SIG-M5 (cell line): ENCODE data around the gene AADACL2.
"Not testable (repeated sequence)": the region's sequence is repeated elsewhere in the genome, so short reads cannot be mapped to it uniquely, and the experiment has no call there.

ENCODE experiments used
- DNase-seq: peaks from one replicate; lab custom pipeline; 2025; lab: John Stamatoyannopoulos, UW

AADACL2 gene

DNA sequence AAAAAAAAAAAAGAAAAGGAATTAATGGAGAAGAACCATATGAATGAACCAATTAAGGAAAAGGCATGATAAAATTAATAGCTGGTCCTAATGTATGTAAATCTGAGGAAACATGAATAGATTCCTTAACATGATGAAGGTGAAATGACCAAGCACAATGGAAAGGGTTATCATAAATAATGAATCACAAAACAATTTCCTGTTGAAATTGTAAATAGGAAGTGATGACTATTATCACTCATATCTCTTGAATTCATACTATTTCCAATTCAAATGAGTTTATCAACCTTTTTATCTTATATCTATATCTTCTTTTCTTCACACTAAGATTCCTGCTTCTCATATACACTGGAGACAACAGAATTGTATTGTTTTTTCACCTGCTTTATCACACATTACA, 32.0 kb downstream of the AADACL2 start:
- DNase-seq: no peak

DNA sequence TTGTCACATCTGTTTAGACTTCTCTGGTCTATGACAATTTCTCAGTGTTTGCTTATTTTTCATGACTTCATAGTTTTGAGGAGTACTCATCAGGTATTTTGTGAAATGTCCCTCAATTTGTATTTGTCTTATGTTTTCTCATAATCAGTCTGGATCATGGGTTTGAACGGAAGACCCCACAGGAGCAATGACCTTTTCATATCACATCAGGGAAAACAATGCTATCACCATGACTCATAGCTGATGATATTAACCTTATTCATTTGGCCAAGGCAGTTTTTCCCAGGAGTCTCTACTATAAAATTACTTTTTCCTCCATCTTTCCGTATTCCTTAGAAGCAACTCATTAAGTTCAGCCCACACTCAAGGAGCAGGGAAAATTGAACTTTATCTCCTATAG, 32.7 kb downstream of the AADACL2 start:
- DNase-seq: no peak

- no peak for DNase-seq
Measured at GRCh38 chr3:151768393-151768930, 34.7 kb downstream of the AADACL2 start.

DNA sequence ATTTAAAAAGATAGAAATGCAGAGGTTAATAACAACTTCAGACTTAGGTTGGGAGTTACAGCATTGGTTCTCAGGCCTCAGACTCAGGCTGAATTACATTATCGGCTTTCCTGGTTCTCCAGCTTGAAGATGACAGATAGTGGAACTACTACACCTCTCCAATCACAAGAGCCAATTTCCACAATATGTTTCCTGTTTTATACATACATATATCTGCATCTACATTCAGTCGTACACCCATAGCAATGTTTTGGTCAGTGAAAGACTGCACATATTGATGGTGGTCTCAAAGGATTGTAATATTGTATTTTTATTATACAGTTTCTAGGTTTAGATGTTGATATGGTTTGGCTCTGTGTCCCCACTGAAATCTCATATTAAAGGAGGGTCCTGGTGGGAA, 35.4 kb downstream of the AADACL2 start:
- no peak for DNase-seq

GRCh38 chr3:151770956-151771355, 37.2 kb downstream of the AADACL2 start:
- DNase-seq: no peak

- DNase-seq: no peak
Measured at GRCh38 chr3:151772825-151773480, 39.2 kb downstream of the AADACL2 start.

- DNase-seq: no peak
Measured at GRCh38 chr3:151774235-151774634, 40.5 kb downstream of the AADACL2 start.

GRCh38 chr3:151774910-151775309, 41.2 kb downstream of the AADACL2 start:
- no peak for DNase-seq

DNA sequence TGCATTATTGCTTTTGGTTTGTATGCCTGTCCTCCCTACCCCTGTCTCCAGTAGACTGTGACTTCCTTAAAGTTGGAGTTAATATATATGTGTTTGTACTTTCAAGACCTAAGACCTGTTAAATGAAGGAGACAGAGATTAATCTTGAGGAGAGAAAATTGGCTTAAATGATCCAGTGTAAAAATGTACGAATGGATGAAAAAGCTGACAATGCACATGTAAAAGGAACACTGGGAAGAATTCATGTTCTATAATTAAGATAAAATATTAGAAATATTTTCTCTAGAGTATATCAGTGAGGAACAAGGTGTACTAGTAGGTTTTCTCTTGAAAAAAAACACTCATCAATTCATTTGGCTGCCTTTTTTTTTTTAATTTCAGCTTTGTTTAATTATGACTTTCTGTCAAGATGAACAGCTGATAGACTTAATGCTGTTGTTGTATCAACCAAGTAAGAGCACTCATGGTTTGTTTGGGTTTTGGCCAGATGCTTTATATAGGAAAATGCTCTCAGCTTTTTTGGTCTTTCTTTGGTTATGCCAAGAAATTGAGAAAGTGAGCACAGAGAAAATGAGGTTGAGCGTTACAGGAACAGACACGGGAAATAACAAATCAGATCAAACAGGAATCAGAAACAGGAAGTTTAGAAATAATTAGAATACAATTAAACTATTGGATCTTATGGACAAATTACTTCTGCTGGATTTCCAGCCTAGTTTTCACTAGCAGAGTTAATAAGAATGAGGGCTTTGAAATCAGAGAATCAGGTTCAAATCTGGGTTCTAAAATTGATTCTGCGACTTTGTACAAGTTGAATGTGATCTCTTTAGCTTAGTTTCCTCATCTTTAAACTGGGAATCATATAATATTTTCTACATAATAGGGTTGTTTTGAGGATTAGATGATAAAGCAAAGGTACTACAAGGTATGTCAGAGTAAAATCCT, 41.9 kb downstream of the AADACL2 start:
- no peak for DNase-seq

DNA sequence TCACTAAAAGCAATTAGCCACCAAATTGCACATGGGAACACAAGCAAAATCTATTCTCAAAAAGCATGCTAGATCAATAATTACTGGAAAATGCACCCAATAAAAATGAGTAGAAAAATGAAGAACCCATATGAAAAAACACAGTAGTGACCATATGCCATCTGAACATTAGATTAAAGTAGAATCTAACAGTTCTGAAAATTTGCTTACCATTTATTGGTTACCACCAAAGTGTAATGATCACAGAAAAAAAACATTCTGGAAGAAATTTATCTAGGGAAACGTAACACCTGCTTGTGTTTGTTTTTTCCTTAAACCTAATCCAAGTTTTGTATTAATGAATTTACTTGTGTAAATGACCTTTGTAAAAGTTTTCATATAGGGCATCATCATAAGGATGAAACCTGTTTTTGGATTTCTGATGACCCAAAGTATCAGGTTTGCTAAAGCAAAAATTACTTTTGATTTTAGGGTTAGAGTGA, 42.6 kb downstream of the AADACL2 start:
- no peak for DNase-seq

GRCh38 chr3:151777880-151778279, 44.2 kb downstream of the AADACL2 start:
- DNase-seq: no peak

GRCh38 chr3:151787626-151788025, 53.9 kb downstream of the AADACL2 start:
- DNase-seq: no peak

- no peak for DNase-seq
Measured at GRCh38 chr3:151788401-151788800, 54.7 kb downstream of the AADACL2 start.

GRCh38 chr3:151789853-151790463, 56.2 kb downstream of the AADACL2 start:
- DNase-seq: no peak

DNA sequence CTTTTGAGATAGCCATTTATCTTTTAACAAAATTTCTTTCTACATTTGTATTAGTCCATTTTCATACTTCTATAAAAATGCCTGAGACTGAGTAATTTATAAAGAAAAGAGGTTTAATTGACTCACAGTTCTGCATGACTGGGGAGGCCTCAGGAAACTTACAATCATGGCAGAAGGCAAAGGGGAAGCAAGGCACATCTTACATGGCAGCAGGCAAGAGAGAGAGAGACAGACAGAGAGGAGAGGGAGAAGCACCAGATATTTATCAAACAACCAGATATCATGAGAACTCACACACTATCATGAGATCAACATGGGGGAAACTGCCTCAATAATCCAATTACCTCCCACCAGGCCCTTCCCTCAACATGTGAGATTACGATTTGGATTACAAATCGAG, 57.0 kb downstream of the AADACL2 start:
- DNase-seq: not testable (repeated sequence)

GRCh38 chr3:151792411-151792810, 58.7 kb downstream of the AADACL2 start:
- DNase-seq: no peak

DNA sequence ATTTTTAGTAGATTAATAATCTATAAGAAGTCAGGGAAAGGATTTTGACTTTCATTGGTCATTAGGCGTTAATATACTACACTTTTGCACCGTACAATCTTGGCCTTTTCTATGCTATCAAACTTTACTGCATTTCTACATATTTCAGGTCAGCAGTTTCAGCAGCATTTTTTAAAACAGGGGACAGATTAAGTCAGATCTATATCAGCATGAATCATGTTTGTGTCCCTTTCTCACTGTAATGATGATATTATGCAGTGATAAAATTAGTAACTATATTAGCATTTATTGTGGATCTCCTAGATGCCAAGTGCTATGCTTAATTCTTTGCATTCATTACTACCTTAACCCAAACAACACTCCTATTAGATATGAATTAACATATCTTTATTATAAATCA, 59.9 kb downstream of the AADACL2 start:
- no peak for DNase-seq

- DNase-seq: no peak
Measured at GRCh38 chr3:151794080-151794479, 60.4 kb downstream of the AADACL2 start.

DNA sequence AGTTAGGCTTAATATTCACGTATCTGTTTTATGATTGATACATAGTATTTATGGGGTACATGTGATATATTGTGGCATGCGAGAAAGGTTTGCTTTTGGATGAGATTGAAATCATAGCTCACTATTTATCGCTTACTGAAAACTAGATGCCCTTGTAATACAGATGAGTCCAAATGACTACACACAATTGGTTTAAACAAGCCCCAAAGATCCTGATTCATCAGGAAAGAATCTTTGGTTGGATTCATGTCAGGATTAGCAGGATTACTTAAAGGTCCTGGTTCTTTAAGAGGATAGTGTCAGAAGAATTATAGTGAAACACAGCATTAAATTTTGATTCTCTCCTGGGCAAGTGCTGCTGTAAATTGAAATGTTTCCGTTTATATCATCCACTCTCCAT, 61.5 kb downstream of the AADACL2 start:
- DNase-seq: no peak

DNA sequence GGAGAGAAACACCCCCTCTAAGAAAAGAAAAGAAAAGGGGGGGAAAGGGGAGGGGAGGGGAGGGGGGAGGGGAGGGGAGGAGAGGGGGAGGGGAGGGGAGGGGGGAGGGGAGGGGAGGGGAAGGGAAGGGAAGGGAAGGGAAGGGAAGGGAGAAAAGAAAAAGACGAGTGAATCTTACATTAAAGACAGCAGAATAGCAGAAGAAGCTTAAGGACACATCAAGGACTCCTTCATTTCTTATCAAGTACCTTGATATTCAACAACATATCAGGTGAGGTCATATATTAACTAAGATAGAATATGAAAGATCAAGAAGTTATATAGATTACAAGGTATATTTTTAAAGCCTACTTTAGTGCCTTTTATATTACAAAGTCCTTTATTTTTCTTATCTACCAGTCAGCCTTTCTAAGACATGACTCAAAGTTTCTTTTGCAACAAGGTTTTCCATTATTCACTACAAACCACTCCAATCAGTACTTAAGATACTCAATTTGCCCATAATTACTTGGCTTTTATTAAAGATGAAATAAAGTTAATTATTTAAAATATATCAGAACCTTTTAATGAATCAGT, 62.5 kb downstream of the AADACL2 start:
- DNase-seq: no peak

DNA sequence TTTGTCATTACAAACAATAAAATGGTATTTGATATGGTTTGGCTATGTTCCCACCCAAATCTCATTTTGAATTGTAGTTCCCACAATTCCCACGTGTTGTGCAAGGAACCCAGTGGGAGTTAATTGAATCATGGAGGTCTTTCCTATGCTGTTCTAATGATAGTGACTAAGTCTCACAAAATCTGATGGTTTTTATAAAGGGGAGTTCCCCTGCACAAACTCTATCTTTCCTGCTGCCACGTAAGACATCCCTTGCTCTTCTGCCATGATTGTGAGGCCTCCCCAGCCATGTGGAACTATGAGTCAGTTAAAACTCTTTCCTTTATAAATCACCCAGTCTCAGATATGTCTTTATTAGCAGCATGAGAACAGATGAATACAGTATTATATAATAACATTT, 64.7 kb downstream of the AADACL2 start:
- no peak for DNase-seq

GRCh38 chr3:151800431-151800830, 66.7 kb downstream of the AADACL2 start:
- no peak for DNase-seq
